GM18858 (cell line): Measurements from ENCODE around the gene AIP.

Source experiments
- ATAC-seq: cut with Tn5 transposase; IDR thresholded peaks from one replicate; pipeline ENCODE4 v1.9.1; 2021; ENCODE audit not compliant: unreplicated experiment

AIP gene

GRCh38 chr11:67525275-67525976, 42.6 kb downstream of the AIP start:
- ATAC-seq = no peak

DNA sequence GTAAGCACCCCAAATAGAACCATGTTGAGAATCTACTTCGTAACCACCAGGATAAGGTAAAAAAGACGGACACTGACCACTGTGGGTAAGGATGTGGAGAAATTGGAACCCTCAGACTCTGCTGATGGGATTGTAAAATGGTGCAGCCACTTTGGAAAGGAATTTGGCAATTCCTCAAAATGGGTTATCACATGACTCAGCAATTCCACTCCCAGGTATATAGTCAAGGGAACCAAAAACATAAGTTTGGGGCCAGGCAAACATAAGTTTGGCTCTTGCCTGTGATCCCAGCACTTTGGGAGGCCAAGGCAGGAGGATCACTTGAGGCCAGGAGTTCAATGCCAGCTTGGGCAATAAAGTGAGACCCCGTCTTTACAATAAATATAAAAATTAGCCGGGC, 45.5 kb downstream of the AIP start:
- no peak for ATAC-seq

DNA sequence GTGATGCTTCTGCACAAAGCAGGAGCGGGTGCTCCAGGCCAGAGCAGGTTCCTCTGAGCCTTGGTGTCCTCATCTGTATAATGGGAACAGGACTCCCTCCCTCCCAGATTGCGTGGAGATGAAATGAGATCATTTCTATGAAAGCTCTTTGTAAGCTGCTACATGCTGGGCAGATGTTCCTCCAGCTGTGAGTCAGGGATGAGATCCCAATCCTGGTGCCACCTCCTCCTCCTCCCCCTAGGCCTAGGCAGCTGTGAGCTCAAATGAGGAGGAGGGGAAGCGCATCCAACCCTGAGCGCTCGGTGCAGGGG, 47.4 kb downstream of the AIP start:
- ATAC-seq = no peak

DNA sequence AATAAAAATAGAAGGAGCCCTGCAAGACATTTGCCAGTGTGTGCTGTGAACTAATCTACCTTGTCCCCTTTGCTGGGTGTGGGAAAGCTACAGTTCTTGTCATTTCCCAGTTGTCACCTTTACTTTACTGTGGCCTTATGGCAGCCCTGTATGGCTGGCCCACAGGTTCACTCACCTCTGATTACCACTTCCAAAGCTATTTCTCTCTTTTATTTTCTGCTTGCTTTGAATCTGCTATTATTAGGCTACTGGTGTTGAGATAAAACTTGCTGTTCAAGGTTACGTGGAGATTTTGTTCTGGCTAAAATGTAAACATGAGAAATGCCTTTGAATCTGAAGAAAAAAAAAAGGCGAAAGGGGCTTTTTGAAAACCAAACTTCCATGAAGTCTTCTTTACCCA, 50.1 kb downstream of the AIP start:
- ATAC-seq = no peak

DNA sequence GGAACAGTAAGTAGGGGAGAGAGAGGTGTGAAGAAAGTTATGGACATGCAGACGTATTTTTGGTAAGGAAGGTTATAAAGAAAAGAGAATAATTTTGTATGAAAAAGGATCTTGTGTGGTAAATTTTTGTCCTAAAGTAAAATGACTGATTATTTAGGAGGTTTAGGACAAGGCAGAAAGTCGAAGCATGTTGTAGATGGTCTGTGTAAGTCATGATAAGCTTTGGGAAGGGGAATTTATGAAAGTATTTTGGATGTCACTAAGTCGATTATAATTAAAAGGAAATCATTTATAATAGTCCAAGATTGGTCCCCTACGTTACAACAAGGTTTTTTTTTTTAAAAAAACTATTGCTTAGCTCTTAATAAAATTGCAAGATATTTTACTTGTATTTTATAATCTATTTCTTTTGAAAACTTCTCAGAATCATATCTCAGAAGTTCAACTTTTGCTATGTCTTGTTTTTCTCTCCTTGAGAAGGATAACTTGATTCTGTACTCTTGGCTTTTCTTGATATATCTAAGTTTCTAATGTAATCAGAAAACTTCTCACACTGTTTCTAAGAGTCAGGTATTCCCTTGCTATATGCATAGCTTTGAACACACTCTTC, 51.3 kb downstream of the AIP start:
- ATAC-seq = no peak

DNA sequence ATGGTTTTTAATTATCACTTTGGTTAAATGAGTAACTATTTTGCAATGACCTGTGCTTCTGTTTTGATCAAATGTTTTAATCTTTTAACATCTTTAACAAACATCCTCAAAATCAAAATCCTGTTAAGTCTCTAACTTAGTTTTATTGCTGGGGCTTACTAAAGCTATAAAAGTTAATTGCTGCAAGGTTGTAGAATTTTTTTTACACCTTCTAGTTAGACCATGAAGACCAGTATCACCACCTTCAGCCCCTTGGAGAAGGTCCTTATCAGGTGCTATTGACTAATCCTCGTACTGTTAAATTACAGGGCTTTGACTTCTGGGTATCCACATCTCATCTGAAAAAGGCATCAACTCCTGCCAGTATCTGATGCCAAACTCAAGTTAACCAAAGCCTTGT, 52.7 kb downstream of the AIP start:
- ATAC-seq = no peak

DNA sequence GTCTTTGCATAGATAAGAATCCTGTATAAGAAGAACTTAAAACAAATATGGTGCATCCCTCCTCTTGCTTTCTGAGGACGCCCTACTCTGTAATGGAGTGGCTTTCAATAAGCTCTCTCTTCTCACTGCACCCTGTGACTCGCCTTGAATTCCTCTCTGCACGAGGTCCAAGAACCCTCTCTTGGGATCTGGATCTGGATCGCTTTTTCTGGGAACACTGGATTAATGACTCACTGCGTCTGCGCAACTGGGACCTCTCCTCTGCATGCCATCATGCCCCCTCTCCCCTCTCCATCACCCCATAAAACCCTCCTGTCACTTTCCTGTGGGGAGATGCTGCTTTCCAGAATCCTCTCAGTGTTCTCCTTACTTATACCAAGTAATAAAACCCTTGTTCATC, 55.5 kb downstream of the AIP start:
- no peak for ATAC-seq

DNA sequence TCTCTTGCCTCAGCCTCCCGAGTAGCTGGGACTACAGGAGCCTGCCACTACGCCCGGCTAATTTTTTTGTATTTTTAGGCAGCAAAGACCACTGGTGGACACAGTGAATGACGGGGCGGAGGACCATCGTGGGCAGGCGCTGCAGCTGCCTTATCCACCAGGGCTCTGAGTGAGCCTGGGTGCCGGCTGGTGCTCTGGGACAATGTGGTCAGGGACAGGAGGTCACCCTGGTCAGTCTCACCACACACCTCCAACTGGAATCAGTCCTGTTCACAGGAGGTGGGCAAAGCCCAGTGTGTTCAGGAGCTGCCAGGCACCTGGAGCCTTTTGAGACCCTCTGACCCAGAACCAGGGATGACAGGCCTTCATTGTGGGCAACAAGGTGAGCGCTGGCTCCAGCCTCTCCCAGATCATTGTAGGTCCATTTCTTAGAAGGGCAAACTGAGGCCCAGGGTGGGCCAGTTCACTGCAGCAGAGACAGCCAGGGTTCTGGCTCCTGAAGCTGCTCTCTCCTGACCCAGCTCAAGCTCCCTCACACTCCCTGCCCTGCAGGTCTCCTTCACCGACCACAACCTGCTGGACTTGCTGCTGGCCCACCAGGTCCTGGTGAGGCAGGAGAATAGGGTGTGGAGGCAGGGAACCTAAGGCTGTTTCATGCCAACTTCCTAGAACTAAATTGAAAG, 56.1 kb downstream of the AIP start:
- ATAC-seq = no peak

GRCh38 chr11:67539550-67539949, 56.7 kb downstream of the AIP start:
- no peak for ATAC-seq
